GM18511 (cell line): Measurements from ENCODE around the gene OSR1.

ENCODE experiments used
- ATAC-seq: cut with Tn5 transposase; IDR thresholded peaks from one replicate; pipeline ENCODE4 v1.9.1; 2021; ENCODE audit warnings: mild to moderate bottlenecking, moderate library complexity; ENCODE audit not compliant: unreplicated experiment

The OSR1 gene

DNA sequence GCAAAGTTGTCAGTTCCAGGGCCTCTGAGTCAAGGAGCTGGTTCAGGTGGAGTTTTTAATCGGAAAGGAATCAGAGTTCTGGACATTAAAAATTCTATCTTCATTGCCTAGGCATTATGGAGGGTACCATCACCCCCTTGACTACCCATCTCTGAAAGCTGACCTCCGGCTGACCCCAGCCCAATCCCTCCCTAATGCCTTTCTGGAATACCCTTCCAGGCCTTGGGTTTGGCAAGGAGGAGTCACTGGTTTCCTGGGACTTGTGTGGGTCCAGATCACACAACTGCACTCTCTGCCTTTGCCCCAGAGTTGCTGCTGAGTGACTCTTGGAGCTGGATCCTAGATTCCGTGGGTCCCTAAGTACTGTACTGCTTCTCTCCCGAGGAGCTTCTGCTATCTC, 1.0 kb upstream of the OSR1 start:
- no peak for ATAC-seq

- no peak for ATAC-seq
These were observed 566 bp upstream of the OSR1 start for GRCh38 chr2:19359021-19359357.

DNA sequence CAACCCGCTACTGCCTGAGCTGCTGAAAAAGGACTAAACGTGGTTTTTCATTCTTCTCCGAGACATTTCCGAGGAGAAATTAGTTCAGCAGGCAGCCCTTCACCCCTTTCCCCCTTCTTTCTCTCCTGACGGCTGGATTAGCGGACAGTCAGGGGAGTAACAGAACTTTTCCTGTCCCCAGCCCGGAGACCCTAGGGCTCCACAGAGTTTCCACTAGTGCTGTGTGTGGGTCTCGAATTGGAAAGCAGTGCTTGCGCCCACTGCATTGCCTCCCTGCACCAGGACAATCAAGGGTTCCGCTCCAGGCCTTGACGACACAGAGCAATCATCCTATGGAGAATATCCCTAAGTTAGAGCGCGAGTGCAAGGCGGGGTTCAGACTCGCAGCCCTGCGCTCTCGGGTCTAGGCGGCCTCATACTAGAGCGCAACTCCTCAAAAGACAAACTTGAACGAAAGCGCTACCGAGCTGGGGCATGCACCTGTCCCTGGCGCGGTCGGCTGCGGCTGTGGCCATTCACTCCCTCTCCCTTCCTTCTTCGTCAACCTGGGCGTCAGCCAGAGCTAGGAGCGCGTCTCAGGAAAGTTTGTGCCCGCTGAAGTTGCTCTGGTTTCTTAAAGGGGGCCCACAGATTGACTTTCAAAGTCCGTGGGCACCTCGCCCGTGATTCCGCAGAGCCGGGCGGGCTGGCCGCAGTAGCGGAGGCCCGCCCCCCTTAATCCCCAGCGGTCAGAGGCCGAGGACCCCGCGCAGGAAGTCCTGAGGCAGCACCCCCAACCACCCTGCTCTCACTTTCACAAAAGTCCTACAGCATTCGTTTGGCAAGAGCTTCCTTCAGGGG, 801 bp downstream of the OSR1 start:
- ATAC-seq, result no peak

- no peak for ATAC-seq
These were observed 1.6 kb downstream of the OSR1 start for GRCh38 chr2:19356545-19357401.

- ATAC-seq, result no peak
These were observed 2.4 kb downstream of the OSR1 start for GRCh38 chr2:19355931-19356544.

- no peak for ATAC-seq
These were observed 3.0 kb downstream of the OSR1 start for GRCh38 chr2:19355416-19355821.

DNA sequence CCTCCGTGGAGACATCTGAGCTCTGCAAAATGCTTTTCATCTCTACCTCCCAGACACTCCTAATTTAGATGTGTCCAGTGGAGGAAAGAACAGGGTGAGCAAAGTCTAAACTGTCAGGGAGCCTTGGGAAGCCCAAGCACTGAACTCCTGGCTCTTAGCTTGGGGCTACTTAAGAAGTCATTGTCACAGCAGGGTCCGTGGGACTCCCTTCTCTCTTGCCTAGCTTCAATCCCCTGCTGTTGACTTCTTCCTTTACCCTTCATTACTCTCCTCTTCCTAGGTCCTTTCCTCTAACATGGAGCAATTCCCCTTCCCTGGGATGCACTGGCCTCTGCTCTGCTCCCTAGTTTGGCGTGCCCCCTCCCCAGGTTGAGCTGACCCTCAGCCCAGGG, 3.4 kb downstream of the OSR1 start:
- no peak for ATAC-seq

DNA sequence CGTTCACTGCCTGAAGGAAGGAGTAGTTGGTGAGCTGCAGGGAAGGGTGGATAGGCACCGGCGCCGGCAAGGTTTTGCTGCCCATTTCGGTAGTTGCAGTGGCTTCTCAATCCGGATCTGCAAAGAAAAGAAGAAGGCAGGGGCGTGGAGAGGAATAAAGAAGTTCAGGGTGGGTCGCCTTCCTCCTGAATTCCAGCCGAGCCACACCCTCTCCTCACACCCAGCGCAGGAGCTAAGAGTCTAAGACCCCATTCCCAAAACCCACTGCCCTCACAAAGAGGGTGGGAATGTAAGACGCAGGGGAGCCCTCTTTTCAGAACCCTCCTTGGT, 4.7 kb downstream of the OSR1 start:
- no peak for ATAC-seq

- ATAC-seq, result no peak
These were observed 5.3 kb downstream of the OSR1 start for GRCh38 chr2:19352946-19353720.

DNA sequence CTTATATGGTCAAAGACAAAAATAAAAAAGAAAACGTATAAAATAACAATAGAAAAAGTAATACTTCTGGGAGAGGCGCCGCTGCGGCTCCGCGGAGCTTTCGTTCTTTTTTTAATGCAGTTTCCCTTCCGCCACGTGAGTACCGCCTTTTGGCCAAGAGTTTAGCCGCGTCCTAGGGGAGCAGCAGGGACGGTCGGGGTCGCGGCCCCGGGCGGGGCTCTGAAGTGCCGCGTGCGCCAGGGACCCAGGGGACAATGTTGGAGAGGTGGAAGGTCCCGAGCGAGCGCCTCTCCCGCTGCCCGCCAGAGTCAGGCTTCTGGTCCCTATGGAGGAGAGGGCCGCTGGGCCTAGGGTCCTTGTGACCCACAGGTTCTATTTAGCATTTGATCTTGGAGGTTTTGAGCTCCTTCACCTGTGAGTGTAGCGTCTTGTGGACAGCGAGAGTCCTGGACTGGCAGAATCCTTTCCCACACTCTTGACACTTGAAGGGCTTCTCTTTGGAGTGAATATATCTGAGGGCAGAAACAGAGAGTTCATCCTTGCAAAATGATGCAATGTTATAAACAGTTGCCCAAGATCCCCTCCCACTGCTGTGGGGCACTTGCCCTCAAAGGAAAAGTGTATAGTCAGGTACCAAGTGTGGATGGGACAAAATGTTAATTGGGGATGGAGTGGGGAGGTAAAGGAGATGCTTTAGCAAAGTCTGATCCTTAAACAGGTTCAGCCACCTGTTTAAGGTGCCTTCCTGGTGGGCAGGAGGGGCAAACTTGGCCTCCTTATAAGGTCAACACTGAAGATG, 6.3 kb downstream of the OSR1 start:
- ATAC-seq, result no peak

DNA sequence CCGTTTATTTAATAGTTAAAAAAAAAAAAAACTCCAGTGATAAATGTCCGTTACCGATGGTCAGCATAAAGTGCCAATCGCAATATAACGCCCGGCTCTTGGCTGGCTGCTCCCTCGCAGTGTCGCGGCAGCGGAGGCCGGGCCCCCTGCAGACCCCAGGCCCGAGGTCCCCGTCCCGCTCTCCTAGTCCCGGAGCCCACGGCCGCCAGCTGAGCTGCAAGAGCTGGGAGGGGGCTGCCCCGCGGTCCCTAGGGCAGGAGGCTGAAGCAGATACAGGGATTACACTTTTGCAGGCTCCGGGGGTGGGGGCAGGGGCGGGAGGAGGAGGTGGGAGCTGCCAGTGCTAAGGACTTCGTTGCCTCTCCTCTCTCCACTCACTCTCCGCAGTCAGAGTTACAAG, 6.9 kb downstream of the OSR1 start:
- no peak for ATAC-seq

- ATAC-seq, result no peak
These were observed 7.6 kb downstream of the OSR1 start for GRCh38 chr2:19350678-19351401.

GRCh38 chr2:19349911-19350677, 8.3 kb downstream of the OSR1 start:
- ATAC-seq, result no peak

- no peak for ATAC-seq
These were observed 9.7 kb downstream of the OSR1 start for GRCh38 chr2:19348692-19349091.

DNA sequence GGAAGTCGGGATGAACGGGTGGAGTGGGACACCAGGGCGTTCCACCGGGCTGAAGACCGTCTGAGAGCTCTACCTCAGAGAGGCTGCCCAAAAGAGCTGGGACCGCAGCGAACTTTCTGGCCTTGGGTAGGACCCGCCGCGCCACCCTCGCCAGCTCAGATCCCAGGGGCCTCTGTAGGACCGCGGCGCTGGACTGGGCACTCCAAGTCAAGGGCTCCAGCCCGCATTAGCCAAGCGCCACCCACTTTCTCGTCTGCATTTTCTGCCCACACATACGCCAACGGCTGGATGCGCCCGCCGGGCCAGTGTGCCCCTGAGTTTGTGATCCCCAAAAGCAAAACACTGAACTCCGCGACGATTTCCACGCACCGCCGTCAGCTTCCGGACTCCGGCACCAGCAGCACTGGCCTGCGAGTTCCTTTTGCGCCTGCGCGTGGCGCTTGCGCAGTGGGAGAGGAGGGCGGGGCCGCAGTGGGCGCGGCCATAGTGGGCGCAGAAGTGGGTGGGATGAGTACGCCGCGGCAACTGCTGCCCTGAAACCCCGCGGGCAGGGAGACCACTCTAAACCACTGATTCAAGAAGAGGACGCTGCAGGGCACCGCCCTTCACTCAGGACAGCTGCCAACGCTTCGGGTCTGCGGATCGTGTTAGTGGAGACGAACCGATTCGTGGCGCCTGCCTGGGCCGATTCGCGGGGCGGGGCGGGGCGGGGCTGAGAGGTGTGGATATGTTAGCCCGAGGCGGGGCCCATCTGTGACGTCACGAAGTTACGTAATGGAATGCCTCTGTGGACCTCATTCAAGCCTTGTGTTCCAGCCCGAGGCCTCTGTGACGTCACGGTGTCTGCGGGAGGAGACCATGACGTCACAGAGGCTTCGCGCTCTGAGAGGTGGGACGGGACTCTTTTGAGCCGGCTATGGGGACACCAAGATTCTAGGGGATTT, 10.5 kb downstream of the OSR1 start:
- peak; percentile 93 for ATAC-seq

DNA sequence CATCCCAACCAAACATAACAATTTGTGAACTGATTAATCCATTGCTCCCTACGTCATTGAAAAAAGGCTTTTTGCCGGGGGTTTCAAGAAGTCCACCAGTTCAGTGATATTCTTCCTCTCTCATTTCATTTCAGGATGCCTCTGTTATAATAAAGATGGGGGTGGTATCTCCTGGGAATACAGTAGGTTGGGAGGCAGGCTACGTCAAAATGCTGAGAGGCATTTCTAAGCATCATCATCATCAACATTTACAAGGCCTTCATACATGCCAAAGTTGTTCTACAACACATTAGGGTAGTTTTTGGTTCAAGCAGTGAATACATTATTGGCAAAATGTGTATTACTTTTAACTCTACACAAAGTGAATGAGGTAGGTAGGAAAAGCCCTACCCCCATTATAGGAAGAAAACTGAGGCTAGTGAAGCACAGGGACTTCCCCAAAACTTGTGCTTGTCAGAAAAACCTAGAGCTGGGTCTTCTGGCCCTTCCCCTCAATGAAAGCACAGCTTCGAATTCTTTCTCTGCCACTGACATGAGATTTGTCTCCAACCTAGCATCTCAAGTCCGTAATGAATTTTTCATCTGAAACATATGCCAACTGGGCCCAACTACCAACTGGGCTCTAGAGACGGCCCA, 11.3 kb downstream of the OSR1 start:
- ATAC-seq, result peak; percentile 15

GRCh38 chr2:19337742-19338141, 20.7 kb downstream of the OSR1 start:
- ATAC-seq, result no peak
